ENCODE data around the gene JAZF1.

- TF ChIP-seq CTCF (conservative IDR thresholded peaks at IDR 0.05 in 1 of 2, IDR thresholded peaks at IDR 0.05 in 1 of 2; ENCODE audit: extremely low read depth in 1 of 2, insufficient read depth in 1 of 2, low read depth in 1 of 2, low read length in 2 of 2) (no peak), EZH2 (IDR thresholded peaks at IDR 0.05; ENCODE audit: borderline replicate concordance, low read length) (no peak)
Observed at GRCh38 chr7:27996141-27996540, 184.5 kb downstream of the JAZF1 start.

All from mammary epithelial cell (primary cell).